ENCODE data around the gene CHD1L.
"Not testable (repeated sequence)": the region's sequence is repeated elsewhere in the genome, so short reads cannot be mapped to it uniquely, and the experiment has no call there.

Gene CHD1L

GRCh38 chr1:147233903-147234302 is 8.6 kb upstream of the CHD1L start:
- not testable (repeated sequence) for DNase-seq (ENCODE audit: low read depth in 2 of 2)

DNA sequence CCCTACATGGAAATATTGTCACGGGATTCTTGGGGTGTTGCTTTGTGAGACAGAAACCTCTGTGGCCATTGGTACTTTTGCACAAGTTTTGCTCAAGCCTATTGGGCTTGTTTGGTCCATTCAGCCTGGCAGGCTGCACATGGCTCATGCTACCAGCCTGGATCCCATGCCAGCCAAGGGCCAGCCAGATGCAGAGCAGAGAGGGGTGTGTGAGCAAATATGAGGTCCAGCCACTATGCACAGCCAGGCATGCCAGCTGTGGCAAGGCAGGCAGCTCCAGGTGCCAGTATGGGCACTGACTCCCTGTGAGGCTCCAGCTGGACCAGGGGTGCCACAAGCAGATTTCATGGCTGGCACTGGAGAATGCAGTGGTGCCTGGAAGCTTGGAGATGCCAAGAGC is 6.7 kb upstream of the CHD1L start:
- no peak for DNase-seq (ENCODE audit: low read depth in 2 of 2)

DNA sequence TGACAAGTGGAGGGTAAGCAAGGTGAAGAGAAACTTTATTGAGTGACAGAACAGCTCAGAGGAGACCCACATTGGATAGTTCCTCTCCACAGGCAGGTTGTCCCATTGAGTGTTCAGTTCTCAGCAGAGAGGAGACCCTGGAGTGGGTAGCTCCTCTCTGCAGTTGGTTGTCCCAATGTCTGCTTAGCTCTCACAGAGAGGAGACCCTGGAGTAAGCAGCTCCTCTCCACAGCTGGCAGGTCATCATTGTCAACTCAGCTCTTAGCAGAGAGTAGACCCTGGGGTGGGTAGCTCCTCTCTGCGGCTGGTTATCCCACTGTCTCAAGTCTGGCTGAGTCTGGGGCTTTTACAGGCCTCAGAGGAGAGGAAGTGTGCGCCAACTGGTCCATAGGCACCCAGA is 6.0 kb upstream of the CHD1L start:
- no peak for DNase-seq (ENCODE audit: low read depth in 2 of 2)

DNA sequence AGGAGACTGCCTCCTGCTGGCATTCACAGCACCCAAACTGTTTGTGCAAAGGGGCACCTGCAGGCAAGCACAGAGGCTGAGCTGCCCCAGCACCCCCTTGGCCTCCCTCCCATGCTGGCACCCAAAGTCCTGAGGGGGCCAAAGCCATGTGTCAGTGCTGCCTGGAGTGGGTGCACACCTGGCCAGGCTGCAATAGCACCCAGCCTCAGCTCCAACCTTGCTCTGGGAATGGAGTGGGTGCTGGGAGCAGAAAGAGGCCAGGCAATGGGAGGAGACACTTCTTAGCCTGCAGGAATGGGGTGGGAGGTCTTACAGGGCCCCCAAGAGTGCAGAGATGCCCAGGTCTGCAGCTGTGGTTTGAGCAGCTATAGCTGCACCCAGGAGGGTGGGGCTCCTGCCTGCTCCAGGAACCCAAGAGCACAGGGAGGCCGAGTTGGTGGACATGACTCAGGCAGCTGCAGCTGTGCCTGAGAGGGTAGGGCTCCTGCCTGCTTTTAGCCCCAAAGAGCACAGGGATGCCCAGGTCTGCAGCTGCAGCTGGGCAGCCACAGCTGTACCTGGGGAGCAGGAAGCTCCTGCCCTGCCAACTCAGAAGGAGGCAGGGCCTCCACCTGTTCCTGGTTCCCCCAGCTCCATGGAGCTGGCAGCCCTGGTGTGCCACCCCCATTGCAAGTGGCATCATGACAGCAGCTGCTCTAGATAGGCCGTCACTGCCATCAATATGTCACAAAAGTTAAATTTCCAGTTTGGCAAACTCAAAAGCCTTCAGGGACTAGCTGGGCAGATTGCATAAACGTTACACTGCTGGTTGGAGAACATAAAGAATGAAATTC is 5.3 kb upstream of the CHD1L start:
- DNase-seq (ENCODE audit: low read depth in 2 of 2): no peak

DNA sequence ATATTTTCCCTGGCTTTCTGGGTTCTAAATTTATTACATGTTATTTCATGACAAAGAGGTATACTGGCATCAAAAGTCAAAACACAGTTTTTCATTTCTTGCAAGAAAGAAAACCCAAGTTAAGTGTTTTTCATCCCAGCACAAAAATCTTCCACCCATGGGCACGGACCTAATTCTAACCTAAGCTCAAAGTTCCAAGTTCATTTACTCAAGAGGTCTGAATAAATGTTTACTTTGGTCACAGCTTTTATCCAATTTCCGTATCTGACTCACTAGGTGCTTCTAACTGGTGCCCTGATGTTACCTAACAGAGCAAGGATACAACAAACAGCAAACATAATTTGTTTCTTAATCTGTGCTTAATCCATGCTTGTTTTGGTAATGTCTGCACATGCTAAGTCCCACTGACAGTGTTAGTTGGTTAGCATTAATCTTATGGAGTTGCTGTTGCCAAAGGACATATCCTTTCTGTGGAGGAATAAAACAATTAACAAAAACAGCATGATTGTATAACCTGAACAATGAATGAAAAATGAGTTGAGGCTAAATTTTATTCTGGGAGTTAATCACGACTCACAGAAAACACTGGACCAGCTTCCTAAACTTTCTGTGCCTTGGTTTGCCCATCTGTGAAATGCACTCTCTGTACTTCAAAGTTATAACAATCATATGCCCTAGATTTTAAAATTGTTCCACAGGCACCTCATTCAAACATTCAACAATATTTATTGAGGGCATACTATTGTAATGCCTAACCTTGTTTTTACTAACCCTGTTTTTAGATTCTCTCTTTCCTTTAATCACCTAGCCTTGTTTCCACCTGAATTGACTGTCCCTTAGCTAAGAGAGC is 4.2 kb upstream of the CHD1L start:
- DNase-seq (ENCODE audit: low read depth in 2 of 2): no peak

- DNase-seq (ENCODE audit: low read depth in 2 of 2): no peak
Measured at GRCh38 chr1:147238925-147239820, 3.3 kb upstream of the CHD1L start.

DNA sequence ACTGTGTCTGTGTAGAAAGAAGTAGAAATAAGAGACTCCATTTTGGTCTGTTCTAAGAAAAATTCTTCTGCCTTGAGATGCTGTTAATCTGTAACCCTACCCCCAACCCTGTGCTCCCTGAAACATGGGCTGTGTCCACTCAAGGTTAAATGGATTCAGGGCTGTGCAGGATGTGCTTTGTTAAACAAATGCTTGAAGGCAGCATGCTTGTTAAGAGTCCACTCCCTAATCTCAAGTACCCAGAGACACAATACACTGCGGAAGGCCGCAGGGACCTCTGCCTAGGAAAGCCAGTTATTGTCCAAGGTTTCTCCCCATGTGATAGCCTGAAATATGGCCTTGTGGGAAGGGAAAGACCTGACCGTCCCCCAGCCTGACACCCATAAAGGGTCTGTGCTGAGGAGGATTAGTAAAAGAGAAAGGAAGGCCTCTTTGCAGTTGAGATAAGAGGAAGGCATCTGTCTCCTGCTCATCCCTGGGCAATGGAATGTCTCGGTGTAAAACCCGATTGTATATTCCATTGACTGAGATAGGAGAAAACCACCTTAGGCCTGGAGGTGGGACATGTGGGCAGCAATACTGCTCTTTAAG is 2.3 kb upstream of the CHD1L start:
- not testable (repeated sequence) for DNase-seq (ENCODE audit: low read depth in 2 of 2)

GRCh38 chr1:147241934-147242448 is 493 bp upstream of the CHD1L start:
- DNase-seq (ENCODE audit: low read depth in 2 of 2): no peak

- DNase-seq (ENCODE audit: low read depth in 2 of 2): no peak
Measured at GRCh38 chr1:147243228-147243685, 773 bp downstream of the CHD1L start.

- DNase-seq (ENCODE audit: low read depth in 2 of 2): no peak
Measured at GRCh38 chr1:147243841-147244240, 1.4 kb downstream of the CHD1L start.

GRCh38 chr1:147245129-147245528 is 2.6 kb downstream of the CHD1L start:
- DNase-seq (ENCODE audit: low read depth in 2 of 2): no peak

GRCh38 chr1:147245586-147246021 is 3.1 kb downstream of the CHD1L start:
- DNase-seq (ENCODE audit: low read depth in 2 of 2): no peak

- no peak for DNase-seq (ENCODE audit: low read depth in 2 of 2)
Measured at GRCh38 chr1:147246044-147246690, 3.7 kb downstream of the CHD1L start.

GRCh38 chr1:147246910-147247655 is 4.6 kb downstream of the CHD1L start:
- DNase-seq (ENCODE audit: low read depth in 2 of 2): no peak

- DNase-seq (ENCODE audit: low read depth in 2 of 2): no peak
Measured at GRCh38 chr1:147247656-147248238, 5.3 kb downstream of the CHD1L start.

DNA sequence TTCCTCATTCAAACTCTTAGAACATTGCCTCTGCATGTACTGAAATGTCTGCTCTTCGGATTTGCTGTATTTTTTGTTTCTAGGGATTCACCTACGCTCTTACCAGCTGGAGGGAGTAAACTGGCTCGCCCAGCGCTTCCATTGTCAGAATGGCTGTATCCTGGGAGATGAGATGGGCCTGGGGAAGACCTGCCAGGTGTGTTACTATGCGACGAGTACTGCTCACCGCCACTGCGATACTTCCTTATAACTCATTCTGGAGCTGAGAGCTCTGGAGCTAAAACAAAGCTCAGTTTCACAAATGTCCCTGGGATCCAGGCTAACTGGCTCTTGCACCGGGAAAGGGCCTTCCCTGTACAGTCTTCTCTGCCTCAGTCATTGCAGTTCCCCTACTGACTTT is 10.1 kb downstream of the CHD1L start:
- DNase-seq (ENCODE audit: low read depth in 2 of 2): no peak

- no peak for DNase-seq (ENCODE audit: low read depth in 2 of 2)
Measured at GRCh38 chr1:147260956-147261355, 18.5 kb downstream of the CHD1L start.

GRCh38 chr1:147264158-147264768 is 21.8 kb downstream of the CHD1L start:
- DNase-seq (ENCODE audit: low read depth in 2 of 2): no peak

DNA sequence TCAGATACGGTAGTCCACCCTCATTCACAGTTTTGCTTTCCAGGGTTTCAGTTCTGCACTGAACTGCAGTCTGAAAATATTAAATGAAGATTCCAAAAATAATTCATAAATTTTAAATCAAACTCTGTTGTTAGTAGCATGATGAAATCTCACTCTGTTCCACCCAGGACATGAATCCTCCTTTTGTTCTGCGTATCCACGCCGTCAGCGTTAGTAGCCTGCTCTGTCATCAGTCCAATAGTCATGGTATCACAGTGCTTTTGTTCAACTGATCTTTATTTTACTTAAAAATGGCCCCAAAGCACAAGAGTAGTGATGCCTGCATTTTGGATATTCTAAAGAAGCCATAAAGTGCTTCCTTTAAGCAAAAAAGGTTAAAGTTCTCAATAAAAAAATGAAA is 23.9 kb downstream of the CHD1L start:
- no peak for DNase-seq (ENCODE audit: low read depth in 2 of 2)
